OCI-LY1 (cell line): ENCODE data around the gene DGKD.

Source experiments
- H2AFZ ChIP-seq: fragments of 200-600 bp; sonication (generic), shearing (Covaris generic); 2 replicates; pipeline ENCODE4 v1.6.0; 2014; ENCODE audit warnings: antibody characterized with exemption, mild to moderate bottlenecking, low read length
- H3F3A ChIP-seq: fragments of 200-600 bp; sonication (generic), shearing (Covaris generic); 2 replicates; pipeline ENCODE4 v1.6.0; 2014; ENCODE audit warnings: mild to moderate bottlenecking, antibody characterized with exemption, low read length, moderate library complexity; ENCODE audit not compliant: insufficient read depth
- H3K27ac ChIP-seq: fragments of 200-600 bp; sonication (generic); 2 replicates; pipeline ENCODE4 v1.5.1; 2014; ENCODE audit warnings: low read length, mixed run types, mild to moderate bottlenecking, low read depth; ENCODE audit not compliant: poor library complexity, severe bottlenecking
- H3K27me3 ChIP-seq: fragments of 200-600 bp; sonication (generic); 2 replicates; pipeline ENCODE4 v1.6.0; 2014; ENCODE audit warnings: antibody characterized with exemption, mild to moderate bottlenecking, low read length, moderate library complexity; ENCODE audit not compliant: insufficient read depth
- H3K36me3 ChIP-seq: fragments of 200-600 bp; sonication (generic); 2 replicates; pipeline ENCODE4 v1.6.1; 2014; ENCODE audit warnings: mild to moderate bottlenecking, antibody characterized with exemption, low read length, moderate library complexity, mixed read lengths; ENCODE audit not compliant: insufficient read depth
- H3K4me1 ChIP-seq: fragments of 200-600 bp; sonication (generic); 2 replicates; pipeline ENCODE4 v1.5.1; 2014; ENCODE audit warnings: mild to moderate bottlenecking, low read length, moderate library complexity; ENCODE audit not compliant: insufficient read depth, severe bottlenecking
- H3K4me2 ChIP-seq: fragments of 200-600 bp; sonication (generic), shearing (Covaris generic); 2 replicates; pipeline ENCODE4 v1.6.1; 2014; ENCODE audit warnings: low read length
- H3K4me3 ChIP-seq: fragments of 200-600 bp; sonication (generic); 2 replicates; pipeline ENCODE4 v1.5.1; 2014; ENCODE audit warnings: low read length, low read depth, mild to moderate bottlenecking, mixed read lengths; ENCODE audit not compliant: poor library complexity, severe bottlenecking
- H3K79me2 ChIP-seq: fragments of 200-600 bp; shearing (Covaris generic); 2 replicates; pipeline ENCODE4 v1.6.1; 2016; ENCODE audit warnings: mixed run types, low read length, mixed read lengths; ENCODE audit not compliant: insufficient read depth
- H3K9ac ChIP-seq: fragments of 200-600 bp; sonication (generic), shearing (Covaris generic); 2 replicates; pipeline ENCODE4 v1.6.1; 2014; ENCODE audit warnings: mild to moderate bottlenecking, low read length, mixed read lengths
- H3K9me2 ChIP-seq: fragments of 200-600 bp; sonication (generic), shearing (Covaris generic); 2 replicates; pipeline ENCODE4 v1.6.1; 2014; ENCODE audit warnings: low read depth, mild to moderate bottlenecking, low read length, mixed read lengths
- H3K9me3 ChIP-seq: fragments of 200-600 bp; shearing (Covaris generic); 2 replicates; pipeline ENCODE4 v1.6.1; 2014; ENCODE audit warnings: low read length, mixed read lengths
- H4K20me1 ChIP-seq: fragments of 200-600 bp; sonication (generic), shearing (Covaris generic); 2 replicates; pipeline ENCODE4 v1.6.0; 2016; ENCODE audit warnings: mild to moderate bottlenecking, low read length; ENCODE audit not compliant: insufficient read depth
- EZH2 ChIP-seq: fragments of 200-600 bp; sonication (generic), shearing (Covaris generic); IDR thresholded peaks from 2 replicates; pipeline ENCODE4 v1.8.0; 2017; ENCODE audit warnings: borderline replicate concordance, mixed run types, mild to moderate bottlenecking, antibody characterized with exemption, low read length, moderate library complexity, mixed read lengths
- TF ChIP-seq, protein P1 (sequence below): fragments of 200-600 bp; sonication (generic), shearing (Covaris generic); IDR thresholded peaks from 2 replicates; pipeline ENCODE4 v1.5.1; 2017; ENCODE audit warnings: mild to moderate bottlenecking, antibody characterized with exemption, low read length, moderate library complexity, mixed read lengths

DGKD gene

DNA sequence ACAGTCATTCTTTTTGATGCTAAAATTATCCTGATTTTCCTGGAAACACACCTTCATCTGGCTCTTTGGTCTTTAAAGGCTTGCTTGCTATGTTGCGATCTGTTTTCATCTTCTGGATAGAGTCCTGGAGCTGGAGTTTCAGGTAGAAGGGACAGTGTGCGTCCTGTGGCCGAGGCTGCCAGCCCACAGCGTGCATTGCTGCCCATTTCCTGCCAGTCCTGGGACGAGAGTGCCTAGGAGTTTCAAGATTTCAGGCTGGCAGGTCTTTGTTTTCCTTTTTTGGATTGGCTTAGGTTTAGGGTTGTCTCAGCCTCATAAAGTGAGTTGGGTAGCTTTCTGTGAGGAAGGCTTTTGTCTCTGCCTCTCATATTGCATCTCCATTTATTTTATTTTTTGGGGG lies 14.5 kb downstream of the DGKD start:
- peaks cover 11% of the 10 kb centered on the region for H3K36me3 ChIP-seq
- no peak for TF ChIP-seq EZH2
- TF ChIP-seq, protein P1, sequence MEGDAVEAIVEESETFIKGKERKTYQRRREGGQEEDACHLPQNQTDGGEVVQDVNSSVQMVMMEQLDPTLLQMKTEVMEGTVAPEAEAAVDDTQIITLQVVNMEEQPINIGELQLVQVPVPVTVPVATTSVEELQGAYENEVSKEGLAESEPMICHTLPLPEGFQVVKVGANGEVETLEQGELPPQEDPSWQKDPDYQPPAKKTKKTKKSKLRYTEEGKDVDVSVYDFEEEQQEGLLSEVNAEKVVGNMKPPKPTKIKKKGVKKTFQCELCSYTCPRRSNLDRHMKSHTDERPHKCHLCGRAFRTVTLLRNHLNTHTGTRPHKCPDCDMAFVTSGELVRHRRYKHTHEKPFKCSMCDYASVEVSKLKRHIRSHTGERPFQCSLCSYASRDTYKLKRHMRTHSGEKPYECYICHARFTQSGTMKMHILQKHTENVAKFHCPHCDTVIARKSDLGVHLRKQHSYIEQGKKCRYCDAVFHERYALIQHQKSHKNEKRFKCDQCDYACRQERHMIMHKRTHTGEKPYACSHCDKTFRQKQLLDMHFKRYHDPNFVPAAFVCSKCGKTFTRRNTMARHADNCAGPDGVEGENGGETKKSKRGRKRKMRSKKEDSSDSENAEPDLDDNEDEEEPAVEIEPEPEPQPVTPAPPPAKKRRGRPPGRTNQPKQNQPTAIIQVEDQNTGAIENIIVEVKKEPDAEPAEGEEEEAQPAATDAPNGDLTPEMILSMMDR, result no peak

DNA sequence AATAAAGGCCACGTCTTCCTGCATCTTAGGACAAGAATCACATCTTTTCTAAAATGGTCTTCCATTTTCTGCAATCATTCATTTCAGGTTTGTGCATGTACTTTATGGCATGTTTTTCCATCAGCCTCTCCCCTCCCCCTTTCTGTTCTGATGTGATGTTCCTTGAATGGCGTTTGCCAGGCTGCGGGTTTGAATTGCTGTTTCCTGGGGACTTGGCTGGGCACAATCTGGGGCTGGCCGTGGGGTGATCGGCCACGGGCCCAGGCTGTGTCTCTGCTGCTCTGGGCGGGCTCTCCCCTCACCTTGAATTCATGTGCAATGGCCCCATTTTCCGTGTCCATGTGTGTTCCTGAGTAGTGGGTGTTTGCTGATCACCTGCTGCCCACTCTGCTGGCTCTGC lies 15.2 kb downstream of the DGKD start:
- H2AFZ ChIP-seq, result no peak overlapping the region
- H3K79me2 ChIP-seq, result no peaks in the 10 kb centered on the region
- no peak overlapping the region for H3K4me2 ChIP-seq
- no peaks in the 10 kb centered on the region for H3K4me1 ChIP-seq
- H3K36me3 ChIP-seq, result peaks cover 9% of the 10 kb centered on the region; the same call in 1 of the 2 replicates
- 0 out of 2 replicates have a peak, but pooled peaks cover 2% of the 10 kb centered on the region for H3K9me3 ChIP-seq
- no peak overlapping the region for H3K4me3 ChIP-seq
- no peaks in the 10 kb centered on the region; the same call in 1 of the 2 replicates for H4K20me1 ChIP-seq
- no peak overlapping the region for H3K9ac ChIP-seq
- no peaks in the 10 kb centered on the region for H3F3A ChIP-seq
- TF ChIP-seq, protein P1, result no peak
- no peak for TF ChIP-seq EZH2
- H3K27me3 ChIP-seq, result no peaks in the 10 kb centered on the region
- H3K27ac ChIP-seq, result no peak overlapping the region
- H3K9me2 ChIP-seq, result no peaks in the 10 kb centered on the region

More for the DNA sequence above, 14.5 kb downstream of the DGKD start:
- Histone ChIP-seq H3K9me3 (0 out of 2 replicates have a peak, but pooled peaks cover 3% of the 10 kb centered on the region), H3K27me3 (no peaks in the 10 kb centered on the region), H3K4me1 (peaks cover under 1% of the 10 kb centered on the region), H3K4me2 (no peak overlapping the region), H4K20me1 (no peaks in the 10 kb centered on the region; the same call in 1 of the 2 replicates), H3K9ac (no peak overlapping the region), H3K4me3 (no peak overlapping the region), H2AFZ (no peak overlapping the region), H3K9me2 (no peaks in the 10 kb centered on the region), H3K27ac (no peak overlapping the region), H3K79me2 (no peaks in the 10 kb centered on the region), H3F3A (no peaks in the 10 kb centered on the region)

DNA sequence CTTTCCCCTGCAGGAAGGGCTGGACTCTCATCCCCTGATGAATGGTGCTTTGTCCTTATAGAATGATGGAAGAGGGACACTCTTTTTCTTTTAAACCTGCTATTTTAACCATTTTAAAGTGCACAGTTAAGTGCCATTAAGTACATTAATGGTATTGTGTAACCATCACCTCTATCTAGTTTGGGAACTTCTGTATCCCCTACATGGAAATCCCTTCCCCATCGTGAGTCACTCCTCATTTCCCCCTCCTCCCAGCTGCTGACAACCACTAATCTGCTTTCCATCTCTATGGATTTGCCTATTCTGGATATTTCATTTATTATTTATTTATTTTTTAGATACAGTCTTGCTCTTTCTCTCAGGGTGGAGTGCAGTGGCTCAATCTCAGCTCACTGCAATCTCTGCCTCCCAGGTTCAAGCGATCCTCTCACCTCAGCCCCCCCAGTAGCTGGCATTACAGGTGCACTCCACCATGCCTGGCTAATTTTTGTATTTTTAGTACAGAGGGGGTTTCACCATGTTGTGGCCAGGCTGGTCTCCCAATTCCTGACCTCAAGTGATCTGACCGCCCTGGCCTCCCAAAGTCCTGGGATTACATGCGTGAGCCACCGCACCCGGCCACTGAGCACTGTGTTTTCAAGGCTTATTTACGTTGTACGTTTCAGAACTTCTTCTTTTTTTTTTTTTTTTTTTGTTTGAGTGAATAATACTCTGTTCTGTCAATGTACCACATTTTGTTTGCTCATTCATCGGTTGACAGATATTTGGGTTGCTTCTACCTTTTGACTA lies 15.8 kb downstream of the DGKD start:
- Histone ChIP-seq H3K4me2 (no peak overlapping the region), H3K36me3 (peaks cover 9% of the 10 kb centered on the region; the same call in 1 of the 2 replicates), H3K9me3 (no peaks in the 10 kb centered on the region), H3F3A (no peaks in the 10 kb centered on the region), H3K4me3 (no peak overlapping the region), H4K20me1 (no peaks in the 10 kb centered on the region; the same call in 1 of the 2 replicates), H3K4me1 (peaks cover 2% of the 10 kb centered on the region), H3K79me2 (no peaks in the 10 kb centered on the region), H3K27ac (no peak overlapping the region), H3K27me3 (no peaks in the 10 kb centered on the region), H2AFZ (no peak overlapping the region), H3K9ac (no peak overlapping the region), H3K9me2 (no peaks in the 10 kb centered on the region)
- TF ChIP-seq, protein P1, result no peak
- no peak for TF ChIP-seq EZH2
